K562 (cell line): Measurements from ENCODE around the gene B4GALT7. TPM values are rescaled to one million over a fixed set of nuclear protein-coding genes. Genes with fewer than 3 reads are reported as not detected.

Experiments used
- BRD4 ChIP-seq: fragments of 200-600 bp; sonication (generic); IDR thresholded peaks from 2 replicates; pipeline ENCODE4 v1.6.1; 2017; ENCODE audit warnings: inconsistent platforms
- BRD9 ChIP-seq: fragments of 450-650 bp; IDR thresholded peaks from 2 replicates; pipeline ENCODE4 v1.6.1; 2018; ENCODE audit warnings: low read depth; ENCODE audit not compliant: partially characterized antibody
- CREB1 ChIP-seq, 2 experiments: sonication (generic) in 1 of 2; formaldehyde crosslinking in 1 of 2; IDR thresholded peaks; 2 replicates each; pipeline versions ENCODE4 v1.6.1 to v1.8.0; 2012 to 2022; ENCODE audit warnings: inconsistent platforms in 1 of 2, mild to moderate bottlenecking in 1 of 2, missing genetic modification reagents in 1 of 2, moderate library complexity in 1 of 2
- FIP1L1 ChIP-seq: fragments of 200-400 bp; formaldehyde crosslinking; IDR thresholded peaks from 2 replicates; pipeline ENCODE4 v1.6.1; 2018; ENCODE audit warnings: mild to moderate bottlenecking, low read depth, low read length; ENCODE audit not compliant: poor library complexity, severe bottlenecking
- HDAC1 ChIP-seq, 2 experiments: fragments of 450-650 bp; IDR thresholded peaks; 2 replicates each; pipeline ENCODE4 v1.6.1; 2016 to 2017; ENCODE audit warnings: inconsistent platforms in 1 of 2, mild to moderate bottlenecking in 1 of 2, moderate library complexity in 1 of 2
- L3MBTL2 ChIP-seq: fragments of 450-650 bp; IDR thresholded peaks from 2 replicates; pipeline ENCODE4 v1.6.1; 2016; ENCODE audit warnings: mild to moderate bottlenecking, moderate library complexity
- MCM3 ChIP-seq: fragments of 450-650 bp; IDR thresholded peaks from 2 replicates; pipeline ENCODE4 v1.6.1; 2016
- NFE2 ChIP-seq: IDR thresholded peaks from 2 replicates; pipeline ENCODE4 v1.6.1; 2014; ENCODE audit warnings: antibody characterized with exemption, low read depth
- NFIC ChIP-seq: fragments of 450-650 bp; IDR thresholded peaks from 2 replicates; pipeline ENCODE4 v1.6.1; 2017; ENCODE audit warnings: mild to moderate bottlenecking, inconsistent platforms
- POLR3A ChIP-seq: IDR thresholded peaks from 2 replicates; pipeline ENCODE4 v1.6.1; 2011; ENCODE audit warnings: borderline replicate concordance, mild to moderate bottlenecking, moderate library complexity; ENCODE audit not compliant: insufficient read length, insufficient read depth; ENCODE audit errors: extremely low read depth
- RBFOX2 ChIP-seq: fragments of 200-400 bp; formaldehyde crosslinking; IDR thresholded peaks from 2 replicates; pipeline ENCODE4 v1.6.1; 2017; ENCODE audit warnings: low read depth, mild to moderate bottlenecking, low read length, moderate library complexity
- SMAD1 ChIP-seq: fragments of 150-350 bp; IDR thresholded peaks from 2 replicates; pipeline ENCODE4 v1.6.1; 2014; ENCODE audit warnings: low read length, low read depth; ENCODE audit not compliant: partially characterized antibody
- SMAD4 ChIP-seq: fragments of 250-450 bp; sonication (Bioruptor Pico); conservative IDR thresholded peaks from 2 replicates; pipeline ENCODE4 v1.8.0; 2021; ENCODE audit warnings: inconsistent platforms, mild to moderate bottlenecking, moderate library complexity
- ZNF12 ChIP-seq: sonication (generic); formaldehyde crosslinking; IDR thresholded peaks from 2 replicates; pipeline ENCODE4 v1.4.0; 2020; ENCODE audit warnings: mild to moderate bottlenecking, missing genetic modification reagents
- ZNF121 ChIP-seq: sonication (generic); formaldehyde crosslinking; conservative IDR thresholded peaks from 2 replicates; pipeline ENCODE4 v1.8.0; 2022; ENCODE audit warnings: missing genetic modification reagents
- ZNF274 ChIP-seq: IDR thresholded peaks from 2 replicates; pipeline ENCODE4 v1.6.1; 2011; ENCODE audit warnings: low read depth, mild to moderate bottlenecking, low read length, moderate library complexity, borderline replicate concordance
- ZNF696 ChIP-seq: fragments of 250-450 bp; sonication (Bioruptor Pico); conservative IDR thresholded peaks from 2 replicates; pipeline ENCODE4 v1.4.0; 2020; ENCODE audit warnings: mild to moderate bottlenecking, moderate library complexity
- ZNF830 ChIP-seq: fragments of 250-450 bp; sonication (Bioruptor Pico); IDR thresholded peaks from 2 replicates; pipeline ENCODE4 v1.5.0; 2021; ENCODE audit warnings: mild to moderate bottlenecking
- polyA plus RNA-seq, 8 experiments: library from polyadenylated mRNA; depleted of rRNA in 4 of 8; stranded (reverse) in 5 of 8; unstranded in 3 of 8; fragments of >200 nt; fragmentation: Nextera tagmentation in 2 of 8; fragmentation: Illumina TruSeq in 1 of 8; extraction: Ambion mirVana in 2 of 8; extraction: Trizol in 1 of 8; gene quantifications; 2 replicates each; pipeline versions ENCODE4 v1.2.1 to v1.2.3, GENCODE V29; 2011 to 2014; ENCODE audit warnings: inconsistent platforms in 1 of 8, missing spikeins in 1 of 8
- total RNA-seq, 7 experiments: library from RNA; depleted of rRNA in 6 of 7; stranded (reverse); fragments of >200 nt in 6 of 7; fragmentation: Illumina TruSeq in 2 of 7; extraction: Trizol in 2 of 7; gene quantifications; 2 replicates each; pipeline versions ENCODE4 v1.2.1 to v1.2.3, GENCODE V29; 2011 to 2021; ENCODE audit warnings: low replicate concordance in 1 of 7
- TF ChIP-seq, protein P1 (sequence below), 2 experiments: fragments of 450-650 bp; IDR thresholded peaks; 2 replicates each; pipeline ENCODE4 v1.6.1; 2018; ENCODE audit warnings: mild to moderate bottlenecking in 2 of 2, low read depth in 1 of 2; ENCODE audit not compliant: partially characterized antibody in 2 of 2
- TF ChIP-seq, protein P2 (sequence below): fragments of 250-450 bp; sonication (Bioruptor Pico); IDR thresholded peaks from 2 replicates; pipeline ENCODE4 v1.4.0; 2020; ENCODE audit warnings: mild to moderate bottlenecking, moderate library complexity
- TF ChIP-seq, protein P3 (sequence below): fragments of 450-650 bp; formaldehyde crosslinking; IDR thresholded peaks from 2 replicates; pipeline ENCODE4 v1.4.0; 2020; ENCODE audit warnings: mild to moderate bottlenecking, mixed read lengths

Gene B4GALT7
- total and polyA plus RNA-seq, 9 of the 15 experiments (the other 6 are each of a cell fraction or from before 2014, with no cell fraction given) = 0.34 to 17.7 (median 9.1) TPM

DNA sequence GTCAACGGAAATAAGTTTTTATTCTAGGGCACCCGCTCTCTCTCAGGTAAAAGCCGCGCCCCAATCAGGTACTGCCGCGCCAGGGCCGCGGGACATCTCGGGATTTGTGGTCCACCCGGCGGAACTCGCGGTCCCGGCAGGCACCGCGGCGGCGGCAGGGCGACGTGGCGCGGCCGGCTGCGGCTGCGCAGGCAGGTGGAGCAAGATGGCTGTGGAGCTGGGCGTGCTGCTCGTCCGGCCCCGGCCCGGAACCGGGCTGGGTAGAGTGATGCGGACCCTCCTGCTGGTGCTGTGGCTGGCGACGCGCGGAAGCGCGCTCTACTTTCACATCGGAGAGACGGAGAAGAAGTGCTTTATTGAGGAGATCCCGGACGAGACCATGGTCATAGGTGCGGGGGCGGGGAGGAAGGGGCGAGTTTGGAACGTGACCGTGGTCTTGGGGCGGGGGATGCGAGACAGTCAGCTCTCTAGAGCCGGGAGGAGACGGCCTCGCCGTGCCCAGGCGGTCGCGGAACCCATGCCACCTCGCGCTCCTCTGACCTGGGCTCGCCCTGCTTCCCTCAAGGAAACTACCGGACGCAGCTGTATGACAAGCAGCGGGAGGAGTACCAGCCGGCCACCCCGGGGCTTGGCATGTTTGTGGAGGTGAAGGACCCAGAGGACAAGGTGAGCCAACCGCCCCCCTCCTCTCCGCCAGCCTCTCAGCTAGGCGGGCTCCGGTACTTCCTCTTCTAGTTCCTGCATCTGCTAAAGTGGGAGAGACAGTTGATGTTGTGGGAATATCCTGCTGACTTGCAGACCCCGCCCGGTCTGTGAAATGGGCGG, 7.7 kb upstream of the B4GALT7 start, which contains the start of gene TMED9 (continued):
- TF ChIP-seq, protein P1, sequence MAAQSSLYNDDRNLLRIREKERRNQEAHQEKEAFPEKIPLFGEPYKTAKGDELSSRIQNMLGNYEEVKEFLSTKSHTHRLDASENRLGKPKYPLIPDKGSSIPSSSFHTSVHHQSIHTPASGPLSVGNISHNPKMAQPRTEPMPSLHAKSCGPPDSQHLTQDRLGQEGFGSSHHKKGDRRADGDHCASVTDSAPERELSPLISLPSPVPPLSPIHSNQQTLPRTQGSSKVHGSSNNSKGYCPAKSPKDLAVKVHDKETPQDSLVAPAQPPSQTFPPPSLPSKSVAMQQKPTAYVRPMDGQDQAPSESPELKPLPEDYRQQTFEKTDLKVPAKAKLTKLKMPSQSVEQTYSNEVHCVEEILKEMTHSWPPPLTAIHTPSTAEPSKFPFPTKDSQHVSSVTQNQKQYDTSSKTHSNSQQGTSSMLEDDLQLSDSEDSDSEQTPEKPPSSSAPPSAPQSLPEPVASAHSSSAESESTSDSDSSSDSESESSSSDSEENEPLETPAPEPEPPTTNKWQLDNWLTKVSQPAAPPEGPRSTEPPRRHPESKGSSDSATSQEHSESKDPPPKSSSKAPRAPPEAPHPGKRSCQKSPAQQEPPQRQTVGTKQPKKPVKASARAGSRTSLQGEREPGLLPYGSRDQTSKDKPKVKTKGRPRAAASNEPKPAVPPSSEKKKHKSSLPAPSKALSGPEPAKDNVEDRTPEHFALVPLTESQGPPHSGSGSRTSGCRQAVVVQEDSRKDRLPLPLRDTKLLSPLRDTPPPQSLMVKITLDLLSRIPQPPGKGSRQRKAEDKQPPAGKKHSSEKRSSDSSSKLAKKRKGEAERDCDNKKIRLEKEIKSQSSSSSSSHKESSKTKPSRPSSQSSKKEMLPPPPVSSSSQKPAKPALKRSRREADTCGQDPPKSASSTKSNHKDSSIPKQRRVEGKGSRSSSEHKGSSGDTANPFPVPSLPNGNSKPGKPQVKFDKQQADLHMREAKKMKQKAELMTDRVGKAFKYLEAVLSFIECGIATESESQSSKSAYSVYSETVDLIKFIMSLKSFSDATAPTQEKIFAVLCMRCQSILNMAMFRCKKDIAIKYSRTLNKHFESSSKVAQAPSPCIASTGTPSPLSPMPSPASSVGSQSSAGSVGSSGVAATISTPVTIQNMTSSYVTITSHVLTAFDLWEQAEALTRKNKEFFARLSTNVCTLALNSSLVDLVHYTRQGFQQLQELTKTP (IDR thresholded peaks at IDR 0.05; ENCODE audit: low read depth in 1 of 2, partially characterized antibody in 2 of 2) = peak in 1 of 2 experiments; percentile 91
- TF ChIP-seq NFIC (peak; percentile 50; the same call in 1 of the 2 replicates), ZNF12 (CRISPR knock-in tag) (no peak), NFE2 (no peak), BRD4 (peak; percentile 60; the same call in 1 of the 2 replicates), BRD9 (no peak), L3MBTL2 (peak; percentile 46; the same call in 1 of the 2 replicates), FIP1L1 (no peak), ZNF830 (CRISPR knock-in tag) (0 out of 2 replicates have a peak, but pooled peaks have one; percentile 20), ZNF121 (CRISPR knock-in tag) (no peak), ZNF696 (CRISPR knock-in tag) (no peak), SMAD4 (CRISPR knock-in tag) (no peak), ZNF274 (no peak), MCM3 (no peak), SMAD1 (no peak), RBFOX2 (peak; percentile 99), HDAC1 (IDR thresholded peaks at IDR 0.05) (peak in 1 of 2 experiments; percentile 86; a peak in 1 of 4 replicates), POLR3A (no peak), CREB1 (IDR thresholded peaks at IDR 0.05) (peak; percentile 78), CREB1 (CRISPR knock-in tag; IDR thresholded peaks at IDR 0.05) (peak; percentile 72; the same call in 1 of the 2 replicates)
- TF ChIP-seq, protein P2, sequence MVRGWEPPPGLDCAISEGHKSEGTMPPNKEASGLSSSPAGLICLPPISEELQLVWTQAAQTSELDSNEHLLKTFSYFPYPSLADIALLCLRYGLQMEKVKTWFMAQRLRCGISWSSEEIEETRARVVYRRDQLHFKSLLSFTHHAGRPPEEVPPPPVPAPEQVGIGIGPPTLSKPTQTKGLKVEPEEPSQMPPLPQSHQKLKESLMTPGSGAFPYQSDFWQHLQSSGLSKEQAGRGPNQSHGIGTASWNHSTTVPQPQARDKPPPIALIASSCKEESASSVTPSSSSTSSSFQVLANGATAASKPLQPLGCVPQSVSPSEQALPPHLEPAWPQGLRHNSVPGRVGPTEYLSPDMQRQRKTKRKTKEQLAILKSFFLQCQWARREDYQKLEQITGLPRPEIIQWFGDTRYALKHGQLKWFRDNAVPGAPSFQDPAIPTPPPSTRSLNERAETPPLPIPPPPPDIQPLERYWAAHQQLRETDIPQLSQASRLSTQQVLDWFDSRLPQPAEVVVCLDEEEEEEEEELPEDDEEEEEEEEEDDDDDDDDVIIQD = no peak
- TF ChIP-seq, protein P3, sequence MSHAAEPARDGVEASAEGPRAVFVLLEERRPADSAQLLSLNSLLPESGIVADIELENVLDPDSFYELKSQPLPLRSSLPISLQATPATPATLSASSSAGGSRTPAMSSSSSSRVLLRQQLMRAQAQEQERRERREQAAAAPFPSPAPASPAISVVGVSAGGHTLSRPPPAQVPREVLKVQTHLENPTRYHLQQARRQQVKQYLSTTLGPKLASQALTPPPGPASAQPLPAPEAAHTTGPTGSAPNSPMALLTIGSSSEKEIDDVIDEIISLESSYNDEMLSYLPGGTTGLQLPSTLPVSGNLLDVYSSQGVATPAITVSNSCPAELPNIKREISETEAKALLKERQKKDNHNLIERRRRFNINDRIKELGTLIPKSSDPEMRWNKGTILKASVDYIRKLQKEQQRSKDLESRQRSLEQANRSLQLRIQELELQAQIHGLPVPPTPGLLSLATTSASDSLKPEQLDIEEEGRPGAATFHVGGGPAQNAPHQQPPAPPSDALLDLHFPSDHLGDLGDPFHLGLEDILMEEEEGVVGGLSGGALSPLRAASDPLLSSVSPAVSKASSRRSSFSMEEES = no peak
